Breast epithelium (tissue), 3 donors: ENCODE data around the gene HCK.

Experiments used
- POLR2A ChIP-seq: fragments of 450-650 bp; IDR thresholded peaks from one replicate; pipeline ENCODE4 v1.6.1; 2016; ENCODE audit warnings: antibody characterized with exemption, mild to moderate bottlenecking, moderate library complexity
- TF ChIP-seq, protein P1 (sequence below), 3 donors: fragments of 450-650 bp; IDR thresholded peaks; one replicate each; pipeline ENCODE4 v1.5.1; 2016 to 2017; ENCODE audit warnings: antibody characterized with exemption in 3 of 3, mild to moderate bottlenecking in 3 of 3, moderate library complexity in 3 of 3

- TF ChIP-seq, protein P1, sequence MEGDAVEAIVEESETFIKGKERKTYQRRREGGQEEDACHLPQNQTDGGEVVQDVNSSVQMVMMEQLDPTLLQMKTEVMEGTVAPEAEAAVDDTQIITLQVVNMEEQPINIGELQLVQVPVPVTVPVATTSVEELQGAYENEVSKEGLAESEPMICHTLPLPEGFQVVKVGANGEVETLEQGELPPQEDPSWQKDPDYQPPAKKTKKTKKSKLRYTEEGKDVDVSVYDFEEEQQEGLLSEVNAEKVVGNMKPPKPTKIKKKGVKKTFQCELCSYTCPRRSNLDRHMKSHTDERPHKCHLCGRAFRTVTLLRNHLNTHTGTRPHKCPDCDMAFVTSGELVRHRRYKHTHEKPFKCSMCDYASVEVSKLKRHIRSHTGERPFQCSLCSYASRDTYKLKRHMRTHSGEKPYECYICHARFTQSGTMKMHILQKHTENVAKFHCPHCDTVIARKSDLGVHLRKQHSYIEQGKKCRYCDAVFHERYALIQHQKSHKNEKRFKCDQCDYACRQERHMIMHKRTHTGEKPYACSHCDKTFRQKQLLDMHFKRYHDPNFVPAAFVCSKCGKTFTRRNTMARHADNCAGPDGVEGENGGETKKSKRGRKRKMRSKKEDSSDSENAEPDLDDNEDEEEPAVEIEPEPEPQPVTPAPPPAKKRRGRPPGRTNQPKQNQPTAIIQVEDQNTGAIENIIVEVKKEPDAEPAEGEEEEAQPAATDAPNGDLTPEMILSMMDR (IDR thresholded peaks at IDR 0.05): no peak
- TF ChIP-seq POLR2A: no peak
Observed at GRCh38 chr20:32062776-32063170, 10.7 kb downstream of the HCK start.
